Anterior cingulate cortex (tissue), 58 donors: ENCODE data around the gene TMEM190.
A peak's percentile ranks its signal among the peaks of the same experiment; 100 is the strongest.

ENCODE experiments used
- DNase-seq, 58 donors: peaks; one replicate each; lab custom pipeline; 2025; lab: John Stamatoyannopoulos, UW

The TMEM190 gene

GRCh38 chr19:55368701-55369563 lies 7.7 kb upstream of the TMEM190 start:
- DNase-seq, result no peak

GRCh38 chr19:55369653-55370304 lies 6.8 kb upstream of the TMEM190 start:
- peak in 2 of 58 donors; percentile 6 to 36 for DNase-seq

GRCh38 chr19:55370305-55370988 lies 6.2 kb upstream of the TMEM190 start, which contains the start of gene IL11:
Gene IL11 (minus strand): TSS chr19:55370463. CDS start chr19:55370310, 153 bp downstream.
- no peak for DNase-seq

DNA sequence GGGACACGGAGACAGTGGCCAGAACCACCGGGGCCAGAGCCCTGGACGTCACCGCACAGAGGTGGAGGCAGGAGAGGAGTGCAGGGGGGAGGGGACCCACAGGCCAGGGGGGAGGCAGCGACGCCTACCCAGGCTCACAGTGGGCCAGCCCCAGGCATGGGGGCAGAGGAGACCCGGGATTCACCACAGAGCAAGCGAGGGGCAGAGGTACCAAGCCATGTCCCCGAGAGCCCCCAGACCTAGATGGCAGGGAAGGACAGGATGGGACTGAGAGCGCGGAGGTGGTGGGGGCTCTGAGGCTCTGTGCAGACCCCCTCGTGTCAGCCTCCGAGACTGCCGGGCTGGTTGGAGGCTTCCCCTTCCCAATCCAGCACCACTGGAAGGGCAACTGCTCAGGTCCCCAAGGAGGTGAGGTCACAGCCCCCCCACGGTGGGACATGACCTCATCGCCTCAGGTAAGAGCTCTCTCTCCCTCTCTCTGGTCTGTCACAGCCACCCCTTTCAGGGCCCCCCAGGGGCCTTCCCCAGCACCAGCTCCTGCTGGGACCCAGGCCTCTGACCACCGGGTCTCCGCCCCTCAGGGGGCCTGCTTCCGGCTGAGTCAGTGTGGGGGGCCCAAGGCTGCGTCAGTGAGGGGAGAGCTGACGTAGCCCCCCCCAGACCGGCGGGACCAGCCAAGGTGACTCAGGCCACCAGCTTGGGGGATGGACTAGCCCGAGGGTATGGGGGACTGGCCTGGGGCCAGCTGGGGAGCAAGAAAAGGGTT lies 4.1 kb upstream of the TMEM190 start:
- DNase-seq, result no peak

DNA sequence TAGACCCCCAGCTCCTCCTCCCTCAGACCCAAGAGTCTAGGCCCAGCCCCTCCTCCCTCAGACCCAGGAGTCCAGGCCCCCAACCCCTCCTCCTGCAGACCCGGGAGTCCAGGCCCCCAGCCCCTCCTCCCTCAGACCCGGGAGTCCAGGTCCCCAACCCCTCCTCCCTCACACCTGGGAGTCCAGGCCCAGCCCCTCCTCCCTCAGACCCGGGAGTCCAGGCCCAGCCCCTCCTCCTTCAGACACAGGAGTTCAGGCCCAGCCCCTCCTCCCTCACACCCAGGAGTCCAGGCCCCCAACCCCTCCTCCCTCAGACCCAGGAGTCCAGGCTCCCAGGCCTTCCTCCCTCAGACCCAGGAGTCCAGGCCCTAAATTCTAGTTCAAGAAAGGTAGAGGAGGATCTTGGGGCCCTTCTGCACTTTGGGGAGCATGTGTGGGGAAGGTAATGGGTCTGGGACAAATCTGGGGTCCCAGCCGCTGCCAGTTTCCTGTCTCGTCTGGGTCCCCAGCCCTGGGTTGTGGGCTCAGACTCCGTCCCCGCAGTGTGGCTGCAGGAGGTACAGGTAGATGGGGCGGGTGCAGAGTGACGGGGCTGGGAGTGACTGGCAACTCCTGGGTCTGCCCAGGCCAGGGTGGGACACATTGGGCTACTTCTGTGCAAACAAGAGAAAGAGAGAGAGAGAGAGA lies 3.2 kb upstream of the TMEM190 start:
- no peak for DNase-seq

DNA sequence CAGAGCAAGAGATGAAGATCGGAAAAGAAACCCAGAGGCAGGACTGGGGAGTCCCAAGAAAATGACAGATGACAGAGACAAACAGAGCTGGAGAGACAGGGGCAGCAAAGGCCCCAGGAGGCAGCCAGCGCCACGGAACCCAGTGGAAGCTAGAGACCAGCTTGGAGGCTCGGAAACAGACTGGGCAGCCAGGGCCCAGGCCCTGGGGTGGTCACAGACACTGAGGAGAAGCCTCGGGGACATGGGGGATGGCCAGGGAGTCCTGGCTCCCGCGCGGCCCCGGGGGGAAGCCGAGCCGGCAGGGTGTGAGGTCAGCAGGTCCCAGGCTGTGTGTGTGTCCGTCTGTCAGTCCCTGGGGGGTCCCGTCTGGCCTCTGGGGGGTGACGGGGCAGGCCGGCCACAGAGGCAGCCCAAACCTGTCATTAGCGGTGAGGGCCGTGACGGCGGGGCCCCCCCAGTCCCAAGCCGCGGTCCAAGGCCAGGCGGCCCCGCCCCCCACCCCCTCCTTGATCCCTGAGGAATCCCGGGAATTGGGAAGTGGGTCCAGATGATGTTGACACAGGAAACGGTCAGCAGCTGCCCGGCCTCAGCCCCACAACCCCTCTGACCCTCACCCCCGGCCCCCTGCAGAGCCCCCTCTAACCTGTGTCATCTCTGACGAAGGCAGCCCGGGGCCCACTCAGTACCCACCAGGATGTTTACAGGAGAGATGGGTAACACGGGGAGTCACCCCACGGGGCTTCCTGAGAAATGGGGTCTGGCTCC lies 2.5 kb upstream of the TMEM190 start:
- no peak for DNase-seq

DNA sequence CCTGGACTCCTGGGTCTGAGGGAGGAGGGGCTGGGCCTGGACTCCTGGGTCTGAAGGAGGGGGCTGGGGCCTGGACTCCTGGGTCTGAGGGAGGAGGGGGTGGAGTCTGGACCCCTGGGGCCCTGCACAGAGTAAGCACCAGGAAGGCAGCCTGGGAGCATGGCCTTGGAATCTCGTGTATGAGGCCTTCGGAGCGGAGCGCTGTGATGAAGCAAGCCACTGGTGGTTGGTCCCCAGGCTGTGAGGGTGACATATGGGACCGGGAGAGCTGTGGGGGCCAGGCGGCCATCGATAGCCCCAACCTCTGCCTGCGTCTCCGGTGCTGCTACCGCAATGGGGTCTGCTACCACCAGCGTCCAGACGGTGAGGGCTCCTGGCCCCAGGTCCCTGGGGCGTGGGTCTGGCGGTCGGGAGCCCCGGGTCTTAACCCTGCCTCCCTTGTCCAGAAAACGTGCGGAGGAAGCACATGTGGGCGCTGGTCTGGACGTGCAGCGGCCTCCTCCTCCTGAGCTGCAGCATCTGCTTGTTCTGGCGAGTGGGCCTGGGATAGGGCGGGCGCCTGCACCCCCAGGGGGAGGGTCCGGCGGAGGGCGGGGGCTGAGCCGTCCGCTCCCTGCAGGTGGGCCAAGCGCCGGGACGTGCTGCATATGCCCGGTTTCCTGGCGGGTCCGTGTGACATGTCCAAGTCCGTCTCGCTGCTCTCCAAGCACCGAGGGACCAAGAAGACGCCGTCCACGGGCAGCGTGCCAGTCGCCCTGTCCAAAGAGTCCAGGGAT lies 918 bp downstream of the TMEM190 start:
- DNase-seq, result no peak

GRCh38 chr19:55379174-55379573 lies 2.5 kb downstream of the TMEM190 start:
- DNase-seq, result no peak

DNA sequence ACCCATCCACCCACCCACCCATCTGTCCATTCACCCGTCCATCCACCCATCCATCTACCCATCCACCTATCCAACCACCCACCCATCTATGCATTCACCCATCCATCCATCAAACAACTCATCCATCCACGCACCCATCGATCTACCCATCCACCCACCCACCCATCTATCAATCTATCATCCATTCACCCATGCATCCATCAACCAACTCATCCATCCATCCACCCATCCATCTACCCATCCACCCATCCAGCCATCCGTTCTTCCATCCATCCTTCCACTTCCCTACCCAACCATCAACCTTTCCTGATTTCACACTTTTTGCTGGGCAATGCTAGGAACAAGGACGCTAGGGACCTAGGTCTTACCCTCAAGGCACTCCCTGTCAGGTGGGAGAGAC lies 5.4 kb downstream of the TMEM190 start:
- no peak for DNase-seq

DNA sequence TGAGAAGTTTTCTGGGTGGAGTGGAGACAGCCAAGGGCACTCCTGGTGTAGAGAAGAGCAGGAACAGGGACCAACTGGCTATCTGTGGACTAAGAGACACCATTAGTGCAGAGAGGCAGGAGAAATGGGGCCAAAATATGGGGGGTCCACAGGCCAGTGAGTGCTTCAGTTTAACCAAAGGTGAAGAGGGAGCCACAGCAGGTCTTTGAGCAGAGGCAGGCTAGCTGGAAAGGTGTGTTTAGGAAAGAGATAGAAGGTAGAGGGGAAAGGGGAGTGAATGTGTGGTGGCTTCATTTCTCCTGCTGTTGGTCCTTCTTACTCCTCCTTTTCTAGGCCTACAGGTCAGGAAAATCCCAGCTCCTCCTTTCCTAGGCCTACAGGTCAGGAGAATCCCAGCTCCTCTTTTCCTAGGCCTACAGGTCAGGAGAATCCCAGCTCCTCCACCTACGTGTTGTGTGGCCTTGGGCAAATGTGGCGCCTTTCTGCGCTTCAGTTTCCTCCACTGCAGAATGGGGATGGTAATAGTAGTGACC lies 6.0 kb downstream of the TMEM190 start:
- no peak for DNase-seq

GRCh38 chr19:55383279-55384130 lies 6.9 kb downstream of the TMEM190 start:
- peak in 38 of 58 donors; percentile 6 to 58 (median 34) for DNase-seq

GRCh38 chr19:55384131-55384919 lies 7.7 kb downstream of the TMEM190 start, which contains the start of gene TMEM238:
Gene TMEM238 (minus strand): TSS chr19:55384292. CDS start chr19:55384259, 33 bp downstream.
- peak in 18 of 58 donors; percentile 27 to 58 (median 41) for DNase-seq

DNA sequence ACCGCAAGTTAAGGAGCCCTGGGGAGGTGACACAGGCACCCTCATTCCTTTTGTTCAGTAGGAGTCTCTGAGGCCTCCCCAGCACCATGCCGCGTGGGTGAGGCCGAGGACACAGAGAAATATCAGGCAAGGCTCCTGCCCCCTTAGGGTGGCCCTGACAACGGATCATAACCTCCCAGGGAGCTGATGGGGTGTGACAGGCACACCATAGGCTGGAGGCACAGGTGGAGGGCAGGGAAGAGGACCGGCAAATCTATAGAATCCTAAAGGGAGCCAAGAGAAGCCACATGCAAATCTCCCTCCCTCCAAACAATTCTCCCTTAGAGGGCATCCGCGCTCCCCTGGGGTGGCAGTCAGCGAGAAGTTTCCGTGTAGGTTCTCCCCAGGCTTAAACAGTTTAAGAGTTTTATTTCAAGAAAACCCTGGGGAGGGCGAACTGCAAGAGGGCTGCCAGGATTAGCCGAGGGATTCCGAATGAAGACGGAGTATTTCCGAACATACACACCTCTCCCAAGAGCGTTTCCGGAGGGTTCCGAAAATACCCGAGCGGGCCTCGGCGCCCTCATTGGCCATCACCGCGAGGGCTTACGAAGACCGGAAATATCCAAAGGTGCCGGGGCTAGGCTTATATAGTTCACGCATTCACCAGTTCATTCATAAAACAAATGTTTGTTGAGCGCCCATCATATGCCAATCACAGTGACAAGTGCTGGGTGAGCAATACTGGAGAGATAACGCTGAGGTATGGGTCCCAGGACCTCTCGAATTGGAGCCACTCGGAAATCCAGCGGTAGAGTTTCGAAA lies 8.5 kb downstream of the TMEM190 start:
- DNase-seq, result peak; percentile 39 to 98 (median 91)

DNA sequence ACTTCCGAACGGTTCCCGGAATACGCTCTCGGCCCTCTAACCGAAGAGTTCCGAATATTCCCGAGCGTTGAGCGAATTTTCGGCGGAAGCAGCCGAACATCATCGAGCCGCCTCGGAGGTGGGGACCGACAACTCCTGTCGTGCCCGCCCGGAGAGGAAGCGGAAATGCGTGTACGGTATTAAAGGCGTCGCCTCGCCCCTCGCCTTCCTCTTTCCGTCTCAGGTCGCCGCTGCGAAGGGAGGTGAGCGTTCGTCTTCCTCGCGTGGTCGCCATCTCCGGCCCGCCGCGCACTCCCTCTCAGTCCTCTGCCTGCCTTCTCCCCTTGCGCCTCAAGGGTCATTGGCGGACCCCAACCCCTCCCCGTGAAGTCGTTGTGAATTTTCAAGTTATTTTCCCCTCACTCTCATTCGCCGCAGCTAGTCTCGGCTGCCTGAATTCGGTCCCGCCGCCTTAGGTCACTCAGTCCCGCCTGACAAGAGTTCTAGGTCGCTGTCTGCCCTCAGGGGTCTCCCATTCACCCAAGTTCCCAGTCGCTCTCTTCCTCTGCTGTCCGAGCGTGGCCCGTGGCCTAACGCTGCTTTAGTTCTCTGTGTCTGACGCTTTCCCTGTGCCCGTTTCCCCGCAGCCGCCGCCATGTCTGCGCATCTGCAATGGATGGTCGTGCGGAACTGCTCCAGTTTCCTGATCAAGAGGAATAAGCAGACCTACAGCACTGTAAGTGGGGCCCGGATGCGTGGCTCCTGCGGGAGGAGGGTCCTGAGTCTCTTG lies 9.3 kb downstream of the TMEM190 start, which contains the start of gene RPL28:
Gene RPL28 (plus strand): TSS at position 209 of the 769 bp plus-strand sequence. CDS start 426 bp downstream, at position 635.
- DNase-seq, result peak; percentile 84 to 99 (median 97)
